HG03045 (cell line): ENCODE results near the gene ZNF710.
A peak's percentile ranks its signal among the peaks of the same experiment; 100 is the strongest.
"Not testable (repeated sequence)": the region's sequence is repeated elsewhere in the genome, so short reads cannot be mapped to it uniquely, and the experiment has no call there.

Experiments
- ATAC-seq: cut with Tn5 transposase; IDR thresholded peaks from one replicate; pipeline ENCODE4 v1.9.1; 2021; ENCODE audit warnings: mild to moderate bottlenecking, moderate library complexity; ENCODE audit not compliant: unreplicated experiment

Gene ZNF710

DNA sequence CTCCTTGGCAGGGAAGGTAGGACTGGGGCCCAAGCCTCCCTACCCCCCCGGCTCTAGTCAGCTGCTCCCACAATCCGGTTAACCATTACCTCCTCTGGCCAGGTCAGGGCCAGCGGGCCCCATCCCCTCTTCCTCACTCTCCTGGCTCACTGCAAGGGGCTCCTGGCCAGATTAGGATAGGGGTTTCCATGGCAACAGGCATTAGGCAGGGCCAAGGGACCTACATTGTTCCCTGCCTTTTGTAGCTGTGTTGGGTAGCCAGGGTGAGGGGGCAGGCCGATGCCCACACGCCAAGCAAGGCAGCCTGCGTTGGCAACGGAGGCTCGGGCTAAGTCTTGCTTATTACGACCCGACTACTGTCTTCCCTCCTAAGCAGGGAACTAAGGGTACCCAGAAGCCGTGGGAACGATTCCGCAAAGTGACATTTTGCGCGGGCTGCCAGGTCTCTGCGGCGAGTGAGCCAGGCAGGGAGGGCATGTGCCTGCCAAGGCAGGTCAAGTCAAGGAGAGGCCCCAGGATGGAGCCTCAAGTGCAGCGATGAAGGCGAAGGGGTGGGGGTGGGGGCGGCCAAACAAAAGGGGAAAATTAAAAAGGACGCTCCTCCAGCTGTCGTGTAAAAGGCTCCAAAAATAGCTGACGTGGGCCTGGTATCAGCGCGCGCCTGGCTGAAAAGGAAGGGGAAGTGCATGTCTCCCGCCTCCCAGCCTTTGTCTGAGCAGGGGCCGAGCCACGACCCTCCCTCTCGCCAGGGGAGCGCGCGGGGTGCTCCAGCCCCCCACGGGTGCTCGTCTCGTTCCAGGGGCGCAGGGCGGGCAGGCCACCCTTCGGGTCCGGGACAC is 100.2 kb downstream of the ZNF710 start:
- no peak for ATAC-seq

DNA sequence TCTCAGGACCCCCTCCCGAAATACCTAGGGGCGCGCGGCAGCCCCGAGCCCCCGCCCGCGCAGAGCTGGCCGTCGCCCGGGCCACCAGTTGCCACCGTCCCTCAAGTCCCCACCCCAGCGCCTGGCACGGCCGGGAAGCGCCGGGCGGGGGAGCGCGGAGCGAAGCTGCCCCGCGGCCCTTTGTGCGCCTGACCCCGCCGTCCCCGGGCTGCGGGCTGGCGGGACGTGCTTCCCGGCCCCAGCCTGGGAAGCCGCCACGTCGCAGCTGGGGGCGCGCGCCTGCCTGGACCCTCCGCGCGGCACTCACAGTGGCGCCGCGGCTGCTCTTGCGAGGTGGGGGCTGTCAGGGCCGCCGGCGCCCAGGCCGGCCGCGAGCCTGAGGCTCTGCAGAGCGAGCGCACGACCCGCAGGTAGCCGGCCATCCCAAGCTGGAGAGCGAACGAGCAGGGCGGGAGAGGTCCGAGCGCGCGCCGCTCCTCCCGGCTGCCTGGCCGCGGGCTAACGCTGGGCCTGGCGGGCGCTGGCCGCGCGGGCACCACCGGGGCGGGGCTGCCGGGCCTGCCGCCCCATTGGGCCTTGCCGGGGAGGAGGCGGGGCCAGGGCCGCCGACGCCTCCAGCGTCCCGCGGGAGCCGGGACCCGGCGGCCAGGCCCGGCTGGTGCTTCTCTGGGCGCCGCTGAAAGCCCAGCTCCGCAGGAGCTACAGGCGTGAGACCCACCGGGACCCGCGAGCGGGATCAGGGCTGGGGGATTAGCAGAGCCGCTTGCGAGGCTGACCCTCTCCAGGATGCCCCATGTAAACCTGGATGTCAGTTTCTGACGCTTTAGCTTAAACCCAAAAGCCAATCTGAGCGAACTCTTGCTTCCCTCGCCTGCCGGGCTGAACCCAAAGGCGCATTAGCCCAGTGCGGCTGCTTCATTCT is 101.1 kb downstream of the ZNF710 start, which contains the start of gene IDH2:
Gene IDH2 (minus strand): TSS at position 500 of the 922 bp plus-strand sequence. CDS start 78 bp downstream, at position 422.
- ATAC-seq: peak; percentile 76

- no peak for ATAC-seq
Measured at GRCh38 chr15:90103701-90104329, 102.7 kb downstream of the ZNF710 start.

DNA sequence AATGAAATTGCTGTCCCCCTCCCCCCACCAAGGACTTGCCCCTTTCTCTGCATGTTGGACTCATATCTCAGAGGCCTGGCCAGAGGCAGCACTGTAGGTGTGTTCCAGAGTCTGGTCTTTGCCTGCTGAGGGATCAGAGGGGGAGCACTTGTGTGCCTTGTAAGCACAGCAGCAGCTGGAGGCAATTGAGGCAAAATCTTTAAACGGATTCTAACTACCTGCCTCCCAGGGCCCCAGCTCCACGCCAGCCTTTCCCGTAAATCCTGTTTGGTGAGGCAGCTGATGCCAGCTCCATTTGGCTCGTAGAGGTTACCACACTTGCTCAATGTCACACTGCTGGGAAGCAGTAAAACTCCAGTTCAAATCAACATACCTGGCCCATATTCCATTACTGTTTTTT is 103.4 kb downstream of the ZNF710 start:
- ATAC-seq: no peak

- ATAC-seq: no peak
Measured at GRCh38 chr15:90105521-90105920, 104.4 kb downstream of the ZNF710 start.

DNA sequence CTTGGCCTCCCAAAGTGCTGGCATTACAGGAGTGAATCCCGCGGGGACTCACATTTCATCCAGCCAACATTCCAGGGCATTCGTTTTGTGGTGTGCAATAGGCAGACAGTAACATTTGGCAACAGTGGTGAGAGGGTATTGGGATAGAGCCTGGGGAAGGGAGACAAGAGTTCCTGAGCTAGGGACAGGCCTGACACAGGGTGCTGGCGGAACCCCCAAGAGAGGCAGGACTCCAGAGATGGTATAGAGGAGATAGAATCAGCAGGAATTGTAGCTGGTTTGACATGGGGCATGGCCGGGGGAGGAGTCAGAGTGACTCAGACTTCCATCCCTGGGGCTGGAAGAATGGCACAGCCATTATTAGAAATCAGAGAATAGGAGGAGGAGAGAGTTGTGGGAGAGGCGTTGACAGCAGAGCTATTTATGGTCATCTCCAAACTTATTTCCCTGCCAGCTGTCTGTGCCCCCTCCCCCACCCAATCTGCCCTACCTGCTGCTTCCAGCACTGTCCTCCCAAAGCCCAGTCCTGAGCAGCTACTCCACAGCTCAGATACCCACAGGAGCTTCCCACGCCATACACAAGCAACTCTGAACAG is 105.5 kb downstream of the ZNF710 start:
- no peak for ATAC-seq

- ATAC-seq: not testable (repeated sequence)
Measured at GRCh38 chr15:90108038-90108437, 106.9 kb downstream of the ZNF710 start.

- not testable (repeated sequence) for ATAC-seq
Measured at GRCh38 chr15:90109163-90109751, 108.1 kb downstream of the ZNF710 start.

DNA sequence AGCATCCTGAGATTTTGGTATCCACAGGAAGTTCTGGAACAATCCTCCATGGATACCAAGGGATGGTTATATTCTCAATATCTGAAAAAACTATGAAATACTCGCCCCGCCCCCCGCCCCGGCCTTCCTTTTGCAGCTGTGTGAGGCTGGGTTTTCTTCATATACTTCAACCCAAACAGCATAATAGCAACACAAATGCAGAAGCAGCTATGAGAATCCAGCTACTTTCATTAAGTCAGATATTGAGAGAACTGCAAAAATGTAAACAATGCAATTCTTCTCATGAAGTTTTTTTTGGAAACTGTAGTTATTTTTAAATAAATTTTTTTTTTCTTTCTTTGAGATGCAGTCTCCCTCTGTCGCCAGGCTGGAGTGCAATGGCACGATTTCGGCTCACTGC is 112.0 kb downstream of the ZNF710 start:
- ATAC-seq: no peak

DNA sequence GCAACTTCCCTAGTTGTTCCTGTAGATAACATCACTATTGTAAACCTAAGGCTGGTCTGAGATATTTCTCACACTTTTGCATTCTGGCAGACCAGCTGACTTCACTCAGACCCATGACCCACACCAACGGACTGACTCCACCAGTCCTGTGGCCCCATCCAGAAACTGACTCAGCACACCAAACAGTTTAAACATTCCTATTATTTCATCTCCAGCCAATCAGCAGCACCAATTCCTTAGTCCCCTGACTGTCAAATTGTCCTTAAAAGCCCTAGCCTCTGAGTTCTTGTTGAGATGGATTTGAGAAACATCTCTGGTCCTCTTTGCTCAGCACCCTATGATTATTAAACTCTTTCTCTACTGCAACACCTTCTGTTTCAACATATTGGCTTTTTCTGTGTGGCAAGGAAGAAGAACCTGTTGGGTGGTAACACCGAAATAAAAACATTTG is 113.4 kb downstream of the ZNF710 start:
- no peak for ATAC-seq

DNA sequence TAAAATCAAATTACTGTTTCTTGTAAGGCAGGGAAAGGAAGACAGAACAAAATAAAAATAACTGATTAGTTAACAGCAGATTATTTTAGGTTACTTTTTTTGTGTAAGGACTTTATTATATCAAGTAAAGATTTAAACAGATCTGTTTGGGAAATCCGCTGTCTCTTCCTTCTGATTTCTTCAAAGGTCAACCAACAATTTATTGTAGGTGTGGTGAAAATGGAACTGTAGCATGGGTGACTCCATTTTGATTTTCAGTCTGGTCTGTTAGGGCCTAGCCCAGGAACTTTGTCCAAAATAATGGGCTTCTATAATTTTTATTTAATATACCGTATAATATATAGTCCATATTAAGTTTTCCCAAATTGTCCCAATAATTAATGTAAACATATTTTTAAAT is 114.7 kb downstream of the ZNF710 start:
- ATAC-seq: no peak

DNA sequence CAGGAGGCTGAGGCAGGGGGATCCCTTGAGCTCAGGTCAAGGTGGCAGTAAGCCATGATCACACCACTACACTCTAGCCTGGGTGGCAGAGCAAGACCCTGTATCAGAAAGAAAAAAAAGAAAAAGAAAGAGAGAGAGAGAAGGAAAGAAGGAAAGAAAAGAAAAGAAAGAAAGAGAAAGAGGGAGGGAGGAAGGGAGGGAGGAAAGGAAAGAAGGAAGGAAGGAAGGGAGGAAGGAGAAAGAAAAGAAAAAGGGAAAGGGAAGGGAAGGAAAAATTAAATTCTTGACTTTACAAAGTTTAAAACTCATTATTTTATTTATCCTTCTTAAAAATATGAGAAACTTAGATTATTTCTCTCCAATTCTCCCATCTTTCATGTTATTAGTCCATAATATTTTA is 118.2 kb downstream of the ZNF710 start:
- no peak for ATAC-seq

- ATAC-seq: no peak
Measured at GRCh38 chr15:90121086-90121485, 120.0 kb downstream of the ZNF710 start.

DNA sequence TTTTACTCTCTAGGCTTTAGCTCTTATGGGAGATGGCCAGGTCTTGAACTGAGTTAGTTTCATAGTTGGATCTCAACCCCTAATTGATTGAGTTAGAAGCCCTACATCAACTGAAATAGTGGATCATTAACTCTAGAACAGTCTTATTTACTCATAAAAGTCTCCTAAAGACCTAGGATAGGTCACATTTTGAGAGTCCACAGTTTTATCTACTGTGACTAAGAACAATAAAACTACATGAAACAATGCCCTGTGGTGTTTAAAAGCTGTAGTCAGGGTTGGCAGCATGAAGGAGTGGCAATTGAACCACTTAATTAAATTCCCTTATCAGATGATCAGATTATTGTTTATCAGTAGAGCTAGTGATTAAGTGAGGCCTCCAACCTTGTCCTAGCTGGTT is 123.4 kb downstream of the ZNF710 start:
- no peak for ATAC-seq

GRCh38 chr15:90126022-90126421 is 124.9 kb downstream of the ZNF710 start:
- ATAC-seq: no peak

DNA sequence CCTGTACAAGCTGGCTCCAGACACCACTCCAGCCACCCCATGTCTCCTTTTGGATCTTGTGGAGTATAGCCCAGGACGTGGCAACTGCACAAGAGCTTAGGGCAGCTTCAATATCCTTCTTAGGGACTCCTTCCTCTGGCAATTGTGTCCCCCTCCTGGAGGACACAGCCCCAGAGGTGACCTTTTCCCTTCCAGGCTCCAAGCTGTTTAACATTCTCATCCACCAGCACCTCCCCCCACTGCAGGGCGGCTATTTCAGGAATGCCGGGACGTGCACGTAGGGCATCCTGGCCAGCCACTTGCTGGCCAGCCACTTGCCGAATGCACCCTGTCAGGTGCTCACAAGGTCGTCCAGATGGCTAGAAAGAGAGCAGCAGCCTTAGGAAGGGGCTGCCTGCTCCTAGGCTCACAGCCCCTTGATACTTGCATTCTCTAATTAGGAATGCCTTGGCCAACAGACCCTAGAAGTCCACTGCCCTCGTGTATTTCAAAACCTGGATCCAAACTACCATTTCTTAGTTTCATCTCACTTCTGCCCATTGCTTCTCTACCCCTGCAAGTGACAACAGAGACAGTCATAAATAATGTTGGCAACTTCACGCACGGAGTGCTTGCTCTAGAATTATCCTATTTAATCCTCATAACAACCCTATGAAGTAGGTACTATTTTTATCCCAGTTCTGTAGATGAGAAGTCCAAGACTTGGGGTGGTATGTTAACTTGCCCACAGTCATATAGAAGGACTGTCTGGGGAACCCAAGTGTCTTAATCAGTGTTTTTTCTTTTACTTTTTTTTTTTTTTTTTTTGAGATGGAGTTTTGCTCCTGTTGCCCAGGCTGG is 125.7 kb downstream of the ZNF710 start:
- no peak for ATAC-seq

DNA sequence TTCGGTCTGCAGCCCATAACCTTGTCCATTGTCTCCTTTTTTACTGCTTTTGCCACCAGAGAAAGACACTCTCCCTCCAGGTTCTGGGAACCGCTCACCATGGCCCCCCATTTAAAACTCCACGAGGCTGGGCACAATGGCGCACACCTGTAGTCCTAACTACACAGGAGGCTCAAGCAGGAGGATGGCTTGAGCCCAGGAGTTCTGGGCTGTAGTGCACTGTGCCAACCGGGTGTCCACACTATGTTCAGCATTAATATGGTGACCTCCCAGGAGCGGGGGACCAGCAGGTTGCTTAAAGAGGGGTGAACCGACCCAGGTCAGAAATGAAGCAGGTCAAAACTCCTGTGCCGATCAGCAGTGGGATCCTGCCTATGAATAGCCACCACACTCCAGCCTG is 129.2 kb downstream of the ZNF710 start:
- no peak for ATAC-seq
